SK-N-MC (cell line): ENCODE measurements around the gene FMN2.

Experiments used
- EZH2 ChIP-seq: fragments of 200-600 bp; sonication (generic); IDR thresholded peaks from one replicate; pipeline ENCODE4 v1.6.1; 2017; ENCODE audit warnings: antibody characterized with exemption
- FOXP2 ChIP-seq: optimal IDR thresholded peaks from 2 replicates; pipeline ENCODE3; 2011; ENCODE audit warnings: mild to moderate bottlenecking, moderate library complexity; ENCODE audit not compliant: insufficient read depth; ENCODE audit errors: extremely low read length, control extremely low read depth

GRCh38 chr1:240245629-240246020, 153.9 kb downstream of the FMN2 start:
- TF ChIP-seq FOXP2 (no peak), EZH2 (no peak)
